Measurements from ENCODE around the gene ZNF865.

The ZNF865 gene

GRCh38 chr19:55623561-55623960 lies 18.1 kb downstream of the ZNF865 start:
- DNase-seq (ENCODE audit: low read depth in 2 of 2) = no peak

- DNase-seq (ENCODE audit: low read depth in 2 of 2) = peak; percentile 95
Observed at GRCh38 chr19:55624109-55625003, 18.9 kb downstream of the ZNF865 start, which contains the start of gene ZNF784. TSS of gene ZNF784 (minus strand) at chr19:55624566. CDS start at chr19:55624561, 5 bp downstream.

DNA sequence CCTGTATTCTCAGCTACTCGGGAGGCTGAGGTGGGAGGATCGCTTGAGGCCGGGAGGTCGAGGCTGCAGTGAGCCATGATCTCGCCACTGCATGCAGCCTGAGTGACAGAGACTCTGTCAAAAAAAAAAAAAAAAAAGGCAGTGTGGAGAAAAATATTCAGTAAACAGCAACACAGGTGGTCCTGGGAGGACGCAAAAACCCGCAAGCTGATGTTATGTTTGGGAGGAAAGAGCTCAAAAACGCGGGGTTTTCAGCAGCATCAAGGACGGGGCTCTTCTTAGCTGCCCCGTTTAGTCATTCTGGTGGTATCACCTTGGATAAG lies 19.5 kb downstream of the ZNF865 start:
- no peak for DNase-seq (ENCODE audit: low read depth in 2 of 2)

DNA sequence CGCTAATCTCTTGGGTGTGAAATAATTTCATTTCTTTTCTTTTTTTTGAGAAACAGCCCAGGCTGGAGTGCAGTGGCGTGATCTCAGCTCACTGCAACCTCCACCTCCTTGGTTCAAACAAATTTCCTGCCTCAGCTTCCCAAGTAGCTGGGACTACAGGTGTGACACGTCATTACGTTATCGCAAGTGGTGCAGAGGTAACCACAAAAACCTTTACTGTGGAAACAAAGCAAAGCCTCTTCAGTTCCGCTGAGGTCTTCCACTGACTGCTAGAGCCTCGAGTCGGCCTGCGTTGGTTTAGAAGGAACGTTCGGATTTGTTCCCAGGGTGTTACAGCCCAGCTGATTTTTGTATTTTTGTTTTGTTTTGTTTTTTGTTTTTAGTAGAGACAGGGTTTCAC lies 20.9 kb downstream of the ZNF865 start:
- DNase-seq (ENCODE audit: low read depth in 2 of 2) = peak in 1 of 2 donors; percentile 45

- DNase-seq (ENCODE audit: low read depth in 2 of 2) = peak; percentile 51 to 91
Observed at GRCh38 chr19:55632463-55632834, 27.0 kb downstream of the ZNF865 start.

GRCh38 chr19:55633861-55634260 lies 28.4 kb downstream of the ZNF865 start:
- no peak for DNase-seq (ENCODE audit: low read depth in 2 of 2)

DNA sequence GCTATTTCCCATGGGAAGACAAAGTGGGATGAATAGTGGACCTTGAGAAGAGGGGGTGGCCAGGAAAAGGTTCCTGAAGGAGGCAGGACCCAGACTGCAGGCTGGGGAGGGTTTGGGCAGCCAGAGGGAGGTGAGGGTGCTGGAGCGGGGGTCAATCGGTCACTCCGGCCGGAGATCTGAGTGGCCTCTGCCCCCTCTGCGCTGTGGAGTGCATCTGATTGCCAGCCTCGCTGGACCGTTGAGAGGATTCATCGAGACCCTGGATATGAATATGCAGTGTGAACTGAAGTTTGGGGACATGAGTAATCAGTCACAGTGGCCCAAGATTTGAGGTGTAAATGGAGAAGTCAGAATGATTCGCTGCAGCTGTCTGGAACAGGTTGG lies 29.9 kb downstream of the ZNF865 start:
- DNase-seq (ENCODE audit: low read depth in 2 of 2) = no peak

DNA sequence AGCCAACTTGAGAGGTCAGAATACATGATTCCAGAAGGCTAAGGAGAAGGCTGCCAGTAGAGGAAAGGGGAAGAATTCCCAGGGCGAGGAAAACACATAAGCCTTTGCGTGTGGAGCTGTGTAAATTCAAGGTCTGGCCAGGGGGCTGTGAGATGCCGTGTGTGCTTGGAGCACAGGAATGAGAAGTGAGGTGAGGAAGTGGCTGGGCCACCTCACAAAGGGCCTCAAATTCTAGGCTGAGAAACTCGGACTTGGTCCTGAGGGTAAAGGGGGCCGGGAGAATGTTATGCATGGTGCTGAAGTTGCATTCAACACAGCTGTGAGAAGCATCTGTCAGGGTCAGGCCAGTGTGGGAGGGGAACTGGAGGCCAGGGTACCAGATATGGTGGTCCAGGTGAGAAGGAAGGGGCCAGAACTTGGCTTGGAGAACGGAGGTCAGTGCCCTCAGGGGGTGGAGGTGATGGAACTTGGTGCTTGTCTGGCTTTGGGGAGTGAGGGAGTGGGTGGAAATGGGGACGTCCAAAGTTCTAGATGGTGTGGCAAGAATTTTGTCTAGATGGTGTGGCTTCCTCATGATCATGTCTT lies 30.5 kb downstream of the ZNF865 start:
- no peak for DNase-seq (ENCODE audit: low read depth in 2 of 2)

DNA sequence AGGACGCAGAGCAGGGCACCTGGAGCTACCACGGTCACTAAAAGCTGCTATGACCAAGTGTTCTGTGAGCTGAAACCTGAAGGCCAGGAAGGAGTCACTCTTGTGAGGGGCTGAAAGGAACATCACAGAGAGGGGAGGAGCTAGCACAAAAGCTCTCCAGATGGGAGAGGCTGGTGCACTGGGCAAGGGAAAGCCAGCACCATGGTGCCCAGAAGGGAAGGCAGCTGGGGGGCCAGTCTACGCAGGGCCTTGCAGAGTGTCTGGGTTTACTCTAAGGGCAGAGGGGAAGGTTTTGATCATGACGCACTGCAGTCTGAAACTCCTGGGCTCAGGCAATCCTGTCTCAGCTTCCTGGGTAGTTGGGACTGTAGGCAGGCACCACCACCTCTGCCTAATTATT lies 31.3 kb downstream of the ZNF865 start:
- DNase-seq (ENCODE audit: low read depth in 2 of 2) = no peak

GRCh38 chr19:55637534-55637933 lies 32.1 kb downstream of the ZNF865 start:
- DNase-seq (ENCODE audit: low read depth in 2 of 2) = no peak

DNA sequence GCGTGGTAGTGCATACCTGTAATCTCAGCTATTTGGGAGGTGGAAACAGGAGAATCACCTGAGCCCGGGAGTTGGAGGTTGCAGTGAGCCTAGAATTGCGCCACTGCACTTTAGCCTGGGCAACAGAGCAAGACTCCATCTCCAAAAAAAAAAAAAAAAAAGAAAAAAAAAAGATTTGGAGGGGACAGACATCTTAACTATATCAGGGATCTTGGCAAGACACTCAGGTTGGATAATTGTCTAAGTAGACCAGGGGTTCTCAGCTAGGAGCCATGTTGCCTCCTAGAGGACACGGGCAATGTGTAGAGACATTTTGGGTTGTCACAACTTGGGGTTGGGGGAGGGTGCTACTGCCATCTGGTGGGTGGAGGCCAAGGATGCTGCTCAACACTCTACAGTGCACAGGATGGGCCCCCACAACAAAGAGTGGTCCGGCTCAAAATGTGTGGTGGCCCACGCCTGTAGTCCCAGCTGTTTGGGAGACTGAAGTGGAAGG lies 33.5 kb downstream of the ZNF865 start:
- DNase-seq (ENCODE audit: low read depth in 2 of 2) = peak in 1 of 2 donors; percentile 36

- peak; percentile 58 to 64 for DNase-seq (ENCODE audit: low read depth in 2 of 2)
Observed at GRCh38 chr19:55640043-55640576, 34.7 kb downstream of the ZNF865 start.

DNA sequence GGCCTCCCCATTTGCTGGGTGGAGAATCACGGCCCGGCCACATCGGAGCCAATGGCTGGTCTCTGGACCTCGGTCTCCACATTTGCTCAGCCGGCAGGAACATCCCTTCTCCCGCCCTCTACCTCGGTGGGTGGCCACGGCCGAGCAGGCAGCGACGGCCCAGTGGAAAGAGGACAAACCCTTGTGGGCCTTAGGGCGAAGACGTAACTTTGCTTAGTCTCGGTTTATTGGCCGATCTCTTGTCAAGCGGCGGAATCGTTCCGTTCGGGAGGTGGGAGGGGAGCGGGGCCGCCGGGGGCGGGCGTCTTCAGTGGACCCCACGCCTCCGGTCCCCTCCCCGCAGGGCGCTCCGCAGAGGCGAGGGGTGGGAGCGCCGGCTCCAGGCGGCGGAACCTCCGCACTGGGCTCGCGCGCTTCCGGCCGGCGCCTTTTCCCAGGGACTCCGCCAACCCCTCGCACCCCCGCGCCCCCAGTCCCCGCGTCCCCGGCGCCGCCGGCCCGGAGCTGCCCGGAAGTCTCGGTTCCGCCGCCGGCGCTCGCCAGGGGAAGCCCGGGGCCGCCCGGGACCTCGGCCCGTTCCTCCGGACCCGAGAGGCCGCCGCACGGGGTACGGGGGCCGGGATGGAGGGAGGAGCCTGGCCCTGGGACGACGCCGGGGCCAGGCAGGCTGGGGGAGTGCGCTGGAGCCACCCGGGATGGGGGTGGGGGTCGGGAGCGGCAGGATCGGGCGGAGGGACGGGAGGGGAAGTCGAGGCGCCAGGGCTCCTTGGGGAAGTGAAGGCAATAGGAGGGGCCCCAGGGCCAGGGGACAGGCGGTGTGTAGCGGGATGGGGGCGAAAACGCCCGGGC lies 35.4 kb downstream of the ZNF865 start, which contains the start of gene ZNF580:
ZNF580 (plus strand) TSS at position 426 of the 849 bp plus-strand sequence. CDS start 1,507 bp downstream, outside the sequence.
- DNase-seq (ENCODE audit: low read depth in 2 of 2) = peak; percentile 44 to 70

DNA sequence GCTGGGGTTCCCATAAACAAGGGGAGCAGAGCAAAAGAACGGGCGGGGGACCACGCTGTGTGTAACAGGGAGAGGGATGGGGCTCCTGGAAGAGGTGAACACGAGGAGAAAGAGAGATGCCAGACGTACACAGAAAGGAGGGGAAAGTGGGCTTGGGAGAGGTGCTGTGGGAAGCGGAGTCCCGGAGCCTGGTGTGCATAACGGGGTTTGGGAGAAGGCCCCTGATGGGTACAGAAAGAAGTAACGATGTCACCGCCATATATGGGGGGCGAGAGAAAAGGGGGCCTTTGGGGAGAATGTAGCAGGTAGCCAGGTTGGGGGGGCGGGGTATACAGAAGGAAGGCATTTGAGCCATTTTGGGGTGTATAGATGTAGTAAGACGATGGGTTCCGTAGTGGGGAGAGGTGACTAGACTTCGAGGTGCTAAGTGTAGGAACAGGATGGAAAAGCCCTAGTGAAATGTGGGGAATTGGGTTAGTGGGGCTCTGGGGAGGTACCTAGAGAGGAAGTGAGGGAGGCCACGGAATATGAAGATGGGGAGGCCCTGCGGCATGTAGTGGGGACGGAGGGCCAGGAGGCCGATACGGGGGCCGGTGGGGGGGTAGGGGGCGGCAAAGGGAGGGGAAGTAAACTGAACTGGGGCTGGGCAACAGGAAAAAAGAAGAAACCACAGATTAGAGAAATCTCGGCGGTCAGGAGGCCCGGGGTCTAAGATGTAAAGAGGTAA lies 36.1 kb downstream of the ZNF865 start:
- DNase-seq (ENCODE audit: low read depth in 2 of 2) = no peak

DNA sequence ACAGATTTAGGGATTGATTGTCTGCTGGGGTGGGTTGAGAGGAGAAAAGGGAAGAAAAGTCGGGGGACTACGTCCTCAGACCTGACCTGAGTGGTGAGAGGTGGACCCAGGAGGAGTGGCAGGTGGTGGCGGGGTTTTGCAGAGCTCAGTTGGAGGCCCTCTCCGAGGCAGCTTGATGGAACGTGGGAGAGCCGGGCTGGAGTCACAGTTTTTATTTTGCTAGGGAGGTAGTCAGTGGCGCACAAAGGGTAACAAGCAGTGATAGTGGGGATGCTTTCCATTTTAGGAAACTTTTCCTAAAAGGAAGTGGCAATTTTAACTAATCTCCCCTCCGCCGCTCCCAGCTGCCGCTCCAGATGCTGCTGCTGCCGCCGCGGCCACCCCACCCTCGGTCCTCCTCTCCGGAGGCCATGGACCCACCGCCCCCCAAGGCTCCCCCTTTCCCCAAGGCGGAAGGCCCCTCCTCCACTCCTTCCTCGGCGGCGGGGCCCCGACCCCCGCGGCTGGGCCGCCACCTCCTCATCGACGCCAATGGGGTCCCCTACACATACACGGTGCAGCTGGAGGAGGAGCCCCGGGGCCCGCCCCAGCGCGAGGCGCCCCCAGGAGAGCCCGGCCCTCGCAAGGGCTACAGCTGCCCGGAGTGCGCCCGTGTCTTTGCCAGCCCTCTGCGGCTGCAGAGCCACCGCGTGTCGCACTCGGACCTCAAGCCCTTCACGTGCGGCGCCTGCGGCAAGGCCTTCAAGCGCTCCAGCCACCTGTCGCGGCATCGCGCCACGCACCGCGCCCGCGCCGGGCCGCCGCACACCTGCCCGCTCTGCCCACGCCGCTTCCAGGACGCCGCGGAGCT lies 36.9 kb downstream of the ZNF865 start:
- DNase-seq (ENCODE audit: low read depth in 2 of 2) = no peak

- peak; percentile 74 to 76 for DNase-seq (ENCODE audit: low read depth in 2 of 2)
Observed at GRCh38 chr19:55643003-55643886, 37.8 kb downstream of the ZNF865 start, which contains the start of gene ZNF581. TSS of gene ZNF581 (plus strand) at chr19:55643649. CDS start at chr19:55644572, 923 bp downstream.

GRCh38 chr19:55643887-55644176 lies 38.4 kb downstream of the ZNF865 start:
- no peak for DNase-seq (ENCODE audit: low read depth in 2 of 2)

GRCh38 chr19:55644191-55644833 lies 38.9 kb downstream of the ZNF865 start:
- DNase-seq (ENCODE audit: low read depth in 2 of 2) = no peak
